Measurements from ENCODE around the gene AFG1L. TPM values are rescaled to one million over a fixed set of nuclear protein-coding genes. Genes with fewer than 3 reads are reported as not detected.

Gene AFG1L
- total RNA-seq, 1 donor from 2014 or later, result 8.2 TPM

- H3K36me3 Mint-ChIP-seq (ENCODE audit: low read depth), result no peaks in the 10 kb centered on the region
- no peak overlapping the region for H3K27ac Mint-ChIP-seq (ENCODE audit: unreplicated experiment)
- H3K27me3 Mint-ChIP-seq (ENCODE audit: low read depth), result no peaks in the 10 kb centered on the region
- H3K4me1 Mint-ChIP-seq, result peaks cover 17% of the 10 kb centered on the region
- H3K4me3 Mint-ChIP-seq, result peak overlapping the region; percentile 8
- no peak for DNase-seq (ENCODE audit: low read depth, low spot score)
- TF ChIP-seq, protein P1, sequence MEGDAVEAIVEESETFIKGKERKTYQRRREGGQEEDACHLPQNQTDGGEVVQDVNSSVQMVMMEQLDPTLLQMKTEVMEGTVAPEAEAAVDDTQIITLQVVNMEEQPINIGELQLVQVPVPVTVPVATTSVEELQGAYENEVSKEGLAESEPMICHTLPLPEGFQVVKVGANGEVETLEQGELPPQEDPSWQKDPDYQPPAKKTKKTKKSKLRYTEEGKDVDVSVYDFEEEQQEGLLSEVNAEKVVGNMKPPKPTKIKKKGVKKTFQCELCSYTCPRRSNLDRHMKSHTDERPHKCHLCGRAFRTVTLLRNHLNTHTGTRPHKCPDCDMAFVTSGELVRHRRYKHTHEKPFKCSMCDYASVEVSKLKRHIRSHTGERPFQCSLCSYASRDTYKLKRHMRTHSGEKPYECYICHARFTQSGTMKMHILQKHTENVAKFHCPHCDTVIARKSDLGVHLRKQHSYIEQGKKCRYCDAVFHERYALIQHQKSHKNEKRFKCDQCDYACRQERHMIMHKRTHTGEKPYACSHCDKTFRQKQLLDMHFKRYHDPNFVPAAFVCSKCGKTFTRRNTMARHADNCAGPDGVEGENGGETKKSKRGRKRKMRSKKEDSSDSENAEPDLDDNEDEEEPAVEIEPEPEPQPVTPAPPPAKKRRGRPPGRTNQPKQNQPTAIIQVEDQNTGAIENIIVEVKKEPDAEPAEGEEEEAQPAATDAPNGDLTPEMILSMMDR (conservative IDR thresholded peaks at IDR 0.05), result no peak
- H3K9me3 Mint-ChIP-seq, result no peaks in the 10 kb centered on the region
These were observed 69.0 kb downstream of the AFG1L start for GRCh38 chr6:108363889-108364313.

DNA sequence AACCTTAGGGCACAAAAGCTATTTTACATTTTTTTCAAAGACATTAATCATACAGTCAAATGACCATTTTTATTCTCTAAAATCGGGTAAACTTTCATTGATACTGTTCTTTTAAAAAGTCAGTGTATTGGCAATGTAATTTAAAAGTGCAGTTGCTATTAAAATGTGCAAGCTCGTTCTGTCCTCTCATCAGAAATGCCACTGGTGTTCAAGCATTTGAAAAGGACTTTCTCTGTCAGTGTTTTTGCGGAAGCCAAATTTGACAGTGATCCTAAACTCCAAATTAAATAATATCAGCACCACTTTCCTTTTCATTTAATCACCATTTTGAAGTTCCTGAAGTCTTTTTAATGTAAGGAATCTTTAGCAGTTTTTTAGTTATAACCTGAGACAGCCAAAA is 69.6 kb downstream of the AFG1L start:
- no peak for DNase-seq (ENCODE audit: low read depth, low spot score)
- no peak overlapping the region for H3K27ac Mint-ChIP-seq (ENCODE audit: unreplicated experiment)
- H3K36me3 Mint-ChIP-seq (ENCODE audit: low read depth), result no peaks in the 10 kb centered on the region
- TF ChIP-seq, protein P1 (conservative IDR thresholded peaks at IDR 0.05), result no peak
- H3K4me3 Mint-ChIP-seq, result no peak overlapping the region
- H3K9me3 Mint-ChIP-seq, result no peaks in the 10 kb centered on the region
- no peaks in the 10 kb centered on the region for H3K27me3 Mint-ChIP-seq (ENCODE audit: low read depth)
- H3K4me1 Mint-ChIP-seq, result peaks cover 17% of the 10 kb centered on the region

DNA sequence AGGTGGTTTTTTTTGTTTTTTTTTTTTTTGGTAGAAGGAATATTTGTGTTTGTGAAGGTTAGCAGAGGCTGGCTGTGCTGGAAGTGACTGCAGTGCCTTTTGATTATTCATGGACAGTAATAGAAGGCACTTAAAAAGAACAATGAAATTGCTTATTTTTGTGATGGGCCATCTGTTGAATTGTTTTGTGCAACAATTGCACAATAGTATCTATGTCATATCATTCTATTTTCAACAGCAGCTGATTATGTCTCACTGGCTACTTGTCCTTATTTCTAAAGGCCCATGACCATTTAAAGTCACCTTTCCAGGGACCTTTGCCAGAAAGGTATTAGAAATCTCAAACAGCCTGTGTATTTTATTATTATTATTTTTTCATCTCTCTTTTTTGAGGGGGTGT is 70.6 kb downstream of the AFG1L start:
- Mint-ChIP-seq H3K27me3 (ENCODE audit: low read depth) (no peaks in the 10 kb centered on the region), H3K9me3 (no peaks in the 10 kb centered on the region), H3K4me3 (no peak overlapping the region), H3K36me3 (ENCODE audit: low read depth) (no peaks in the 10 kb centered on the region), H3K4me1 (peaks cover 17% of the 10 kb centered on the region), H3K27ac (ENCODE audit: unreplicated experiment) (no peak overlapping the region)
- DNase-seq (ENCODE audit: low read depth, low spot score), result no peak
- TF ChIP-seq, protein P1 (conservative IDR thresholded peaks at IDR 0.05), result no peak

- Mint-ChIP-seq H3K36me3 (ENCODE audit: low read depth) (no peaks in the 10 kb centered on the region), H3K27me3 (ENCODE audit: low read depth) (no peaks in the 10 kb centered on the region), H3K27ac (ENCODE audit: unreplicated experiment) (no peak overlapping the region), H3K9me3 (no peaks in the 10 kb centered on the region), H3K4me1 (peaks cover 17% of the 10 kb centered on the region), H3K4me3 (no peak overlapping the region)
- TF ChIP-seq, protein P1 (conservative IDR thresholded peaks at IDR 0.05), result no peak
- no peak for DNase-seq (ENCODE audit: low read depth, low spot score)
These were observed 71.4 kb downstream of the AFG1L start for GRCh38 chr6:108366236-108366635.

GRCh38 chr6:108368431-108369030 is 73.7 kb downstream of the AFG1L start:
- H3K4me3 Mint-ChIP-seq, result no peak overlapping the region
- H3K4me1 Mint-ChIP-seq, result peaks cover 14% of the 10 kb centered on the region
- H3K27ac Mint-ChIP-seq (ENCODE audit: unreplicated experiment), result no peak overlapping the region
- TF ChIP-seq, protein P1 (conservative IDR thresholded peaks at IDR 0.05), result no peak
- no peaks in the 10 kb centered on the region for H3K36me3 Mint-ChIP-seq (ENCODE audit: low read depth)
- no peaks in the 10 kb centered on the region for H3K27me3 Mint-ChIP-seq (ENCODE audit: low read depth)
- no peaks in the 10 kb centered on the region for H3K9me3 Mint-ChIP-seq
- DNase-seq (ENCODE audit: low read depth, low spot score), result no peak
